Endothelial cell of umbilical vein (primary cell): ENCODE data around the gene XIRP1.

Experiments used
- CTCF ChIP-seq, 2 donors: IDR thresholded peaks; 1 replicate in 1 of 2; 2 replicates in 1 of 2; pipeline ENCODE4 v1.5.1; 2011; ENCODE audit warnings: low read length in 2 of 2, mild to moderate bottlenecking in 2 of 2, moderate library complexity in 2 of 2, control low read depth in 1 of 2, inconsistent platforms in 1 of 2, low read depth in 1 of 2; ENCODE audit not compliant: insufficient read depth in 1 of 2; ENCODE audit errors: extremely low read depth in 1 of 2
- POLR2AphosphoS5 ChIP-seq: IDR thresholded peaks from 2 replicates; pipeline ENCODE4 v1.6.1; 2012; ENCODE audit warnings: low read depth, mild to moderate bottlenecking, control low read depth, low read length, moderate library complexity; ENCODE audit not compliant: insufficient read depth

DNA sequence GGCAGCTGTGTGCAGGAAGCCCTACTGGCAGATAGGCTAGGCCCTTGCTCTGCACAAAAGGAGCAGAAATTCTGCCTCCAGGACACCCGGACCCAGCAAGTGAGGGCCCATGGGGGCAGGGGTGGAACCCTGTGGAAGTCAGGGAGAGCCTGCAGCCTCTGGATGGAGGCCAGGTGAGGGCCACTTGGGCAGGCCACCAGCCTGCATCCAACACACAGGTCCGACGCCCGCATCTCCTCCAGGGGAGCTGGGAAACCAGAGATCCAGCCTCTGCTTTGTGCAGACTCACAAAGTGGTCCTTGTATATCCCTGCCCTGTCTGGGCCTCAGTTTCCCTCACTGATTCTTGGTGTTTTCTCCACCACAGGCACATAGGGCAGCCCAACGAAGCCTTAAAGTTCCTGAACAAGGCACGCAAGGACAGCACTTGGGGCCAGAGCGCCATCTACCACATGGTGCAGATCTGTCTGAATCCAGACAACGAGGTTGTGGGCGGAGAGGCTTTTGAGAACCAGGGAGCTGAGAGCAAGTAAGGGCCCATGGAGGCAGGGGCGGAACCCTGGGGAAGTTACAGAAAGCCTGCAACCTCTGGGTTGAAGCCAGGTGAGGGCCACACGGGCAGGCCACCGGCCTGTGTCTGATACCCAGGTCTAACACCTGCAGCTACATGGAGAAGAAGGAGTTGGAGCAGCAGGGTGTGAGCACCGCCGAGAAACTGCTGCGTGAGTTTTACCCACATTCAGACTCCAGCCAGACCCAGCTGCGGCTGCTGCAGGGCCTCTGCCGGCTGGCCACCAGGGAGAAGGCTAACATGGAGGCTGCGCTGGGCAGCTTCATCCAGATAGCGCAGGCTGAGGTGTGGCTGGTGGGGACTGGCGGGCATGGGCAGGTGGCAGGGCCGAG is 55.6 kb downstream of the XIRP1 start:
- no peak for TF ChIP-seq CTCF (IDR thresholded peaks at IDR 0.05; ENCODE audit: extremely low read depth in 1 of 2, insufficient read depth in 1 of 2, low read depth in 1 of 2, low read length in 2 of 2)
- TF ChIP-seq POLR2AphosphoS5: no peak
